HG02642 (cell line): ENCODE measurements around the gene SLC38A6.

Source experiments
- ATAC-seq: cut with Tn5 transposase; IDR thresholded peaks from one replicate; pipeline ENCODE4 v1.9.1; 2021; ENCODE audit warnings: mild to moderate bottlenecking; ENCODE audit not compliant: unreplicated experiment, poor library complexity

SLC38A6 gene

GRCh38 chr14:60975551-60975950 lies 5.5 kb upstream of the SLC38A6 start:
- no peak for ATAC-seq

GRCh38 chr14:60977847-60978246 lies 3.2 kb upstream of the SLC38A6 start:
- no peak for ATAC-seq

- no peak for ATAC-seq
Observed at GRCh38 chr14:60981633-60982455, 799 bp downstream of the SLC38A6 start.

GRCh38 chr14:60984196-60984595 lies 3.2 kb downstream of the SLC38A6 start:
- no peak for ATAC-seq

- no peak for ATAC-seq
Observed at GRCh38 chr14:60986500-60986899, 5.5 kb downstream of the SLC38A6 start.

- ATAC-seq, result no peak
Observed at GRCh38 chr14:60989599-60989998, 8.6 kb downstream of the SLC38A6 start.

GRCh38 chr14:60998617-60999016 lies 17.6 kb downstream of the SLC38A6 start:
- ATAC-seq, result no peak

- ATAC-seq, result no peak
Observed at GRCh38 chr14:60999536-60999935, 18.5 kb downstream of the SLC38A6 start.

- no peak for ATAC-seq
Observed at GRCh38 chr14:61003571-61003970, 22.5 kb downstream of the SLC38A6 start.

- ATAC-seq, result no peak
Observed at GRCh38 chr14:61019537-61019936, 38.5 kb downstream of the SLC38A6 start.

- no peak for ATAC-seq
Observed at GRCh38 chr14:61025251-61026223, 44.5 kb downstream of the SLC38A6 start.

- ATAC-seq, result no peak
Observed at GRCh38 chr14:61026526-61026925, 45.5 kb downstream of the SLC38A6 start.

GRCh38 chr14:61031026-61031425 lies 50.0 kb downstream of the SLC38A6 start:
- ATAC-seq, result no peak

- ATAC-seq, result no peak
Observed at GRCh38 chr14:61033054-61033453, 52.0 kb downstream of the SLC38A6 start.

GRCh38 chr14:61033855-61034254 lies 52.8 kb downstream of the SLC38A6 start:
- ATAC-seq, result no peak

GRCh38 chr14:61034416-61035120 lies 53.5 kb downstream of the SLC38A6 start:
- ATAC-seq, result peak; percentile 94

- no peak for ATAC-seq
Observed at GRCh38 chr14:61037215-61037614, 56.2 kb downstream of the SLC38A6 start.

GRCh38 chr14:61041704-61042103 lies 60.7 kb downstream of the SLC38A6 start:
- no peak for ATAC-seq

GRCh38 chr14:61042220-61042619 lies 61.2 kb downstream of the SLC38A6 start:
- ATAC-seq, result no peak

GRCh38 chr14:61043506-61043905 lies 62.5 kb downstream of the SLC38A6 start:
- no peak for ATAC-seq

- no peak for ATAC-seq
Observed at GRCh38 chr14:61047021-61047420, 66.0 kb downstream of the SLC38A6 start.
